Lower leg skin (tissue), 3 donors: ENCODE results near the gene CHD2.

Source experiments
- CTCF ChIP-seq, 3 donors: fragments of 450-650 bp; IDR thresholded peaks; one replicate each; pipeline ENCODE4 v1.5.1; 2016; ENCODE audit warnings: antibody characterized with exemption in 3 of 3, mild to moderate bottlenecking in 3 of 3, moderate library complexity in 2 of 3
- POLR2A ChIP-seq, 2 donors: fragments of 450-650 bp; IDR thresholded peaks; one replicate each; pipeline ENCODE4 v1.6.1; 2016 to 2017; ENCODE audit warnings: antibody characterized with exemption in 2 of 2, mild to moderate bottlenecking in 1 of 2, moderate library complexity in 1 of 2

- no peak for TF ChIP-seq CTCF (IDR thresholded peaks at IDR 0.05)
- TF ChIP-seq POLR2A (IDR thresholded peaks at IDR 0.05): no peak
Observed at GRCh38 chr15:92947071-92947730, 47.1 kb downstream of the CHD2 start.
